ENCODE results near the gene SPOCK1. TPM values are rescaled to one million over a fixed set of nuclear protein-coding genes. Genes with fewer than 3 reads are reported as not detected.

Gene SPOCK1
- total and polyA plus RNA-seq, 9 of the 15 experiments (the other 6 are each of a cell fraction or from before 2014, with no cell fraction given), result 0.01 to 0.35 (median 0.04) TPM; not detected in 6

DNA sequence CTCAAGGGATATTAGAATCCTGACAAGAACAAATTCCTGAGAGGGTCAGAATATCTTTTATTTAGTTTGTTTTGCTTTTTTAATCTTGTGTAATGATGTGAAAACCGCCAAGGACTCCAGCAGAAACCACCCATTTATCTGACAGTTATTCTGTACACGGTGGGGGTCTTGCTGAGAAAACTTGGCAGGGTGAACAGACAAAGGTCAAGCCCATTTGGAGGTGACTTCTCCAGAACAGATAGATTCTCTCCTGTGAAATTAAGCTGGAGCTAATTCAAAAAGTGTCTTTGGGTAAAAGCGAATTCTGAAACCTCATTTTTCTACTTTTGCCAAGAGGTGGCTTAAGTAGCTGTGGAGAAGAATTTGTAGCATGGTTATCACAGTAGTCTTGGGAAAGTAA is 484.4 kb downstream of the SPOCK1 start:
- no peaks in the 10 kb centered on the region for H3K4me1 ChIP-seq (replicated peaks in 1 of 2; ENCODE audit: control insufficient read depth in 2 of 2, insufficient read depth in 2 of 2, low read length in 2 of 2)
- ATAC-seq, result no peak
- WGBS (ENCODE audit: insufficient coverage, low coverage, missing lambda C conversion rate), result 2% methylated on average over 3 of the region's 3 CpGs
- intact Hi-C loops (cut with micrococcal nuclease), result no loop called here
- no peaks in the 10 kb centered on the region for H4K20me1 ChIP-seq (replicated peaks; ENCODE audit: control insufficient read depth, insufficient read depth, low read length)
- no peak overlapping the region for H3K27ac ChIP-seq (ENCODE audit: extremely low read depth, low read depth, low read length)
- no peaks in the 10 kb centered on the region for H3K79me2 ChIP-seq (ENCODE audit: control insufficient read depth, insufficient read depth, low read length)
- DNase-seq (ENCODE audit: extremely low read depth in 1 of 4, low spot score in 3 of 4), result no peak
- no TSS peak for BruUV-seq (replicated peaks)
- ChIA-PET POLR2A (no interaction called here), CTCF (ENCODE audit: low intra/inter-chr PET ratio) (no interaction called here)
- no peaks in the 10 kb centered on the region for H3K9me3 ChIP-seq (replicated peaks; ENCODE audit: control insufficient read depth, insufficient read depth, low read depth, low read length)
- H3K27me3 ChIP-seq (ENCODE audit: control insufficient read depth in 2 of 2, insufficient read depth in 2 of 2, low read length in 2 of 2), result no peaks in the 10 kb centered on the region; a peak in 1 of 5 replicates
- no peak overlapping the region for H3K4me2 ChIP-seq (ENCODE audit: insufficient read depth, low read length)
- no peak for FAIRE-seq
- H3K9me1 ChIP-seq (ENCODE audit: control insufficient read depth, insufficient read depth, low read length), result no peaks in the 10 kb centered on the region
- in situ Hi-C loops (cut with MboI), result no loop called here
- H2AFZ ChIP-seq (ENCODE audit: low read depth, low read length), result no peak overlapping the region
- no peaks in the 10 kb centered on the region for H3K36me3 ChIP-seq (ENCODE audit: control insufficient read depth, insufficient read depth, low read length)
- no peak overlapping the region for H3K9ac ChIP-seq (ENCODE audit: insufficient read depth in 1 of 2, low read depth in 2 of 2, low read length in 2 of 2)
- H3K4me3 ChIP-seq, result no peak overlapping the region
- TF ChIP-seq, protein P1, sequence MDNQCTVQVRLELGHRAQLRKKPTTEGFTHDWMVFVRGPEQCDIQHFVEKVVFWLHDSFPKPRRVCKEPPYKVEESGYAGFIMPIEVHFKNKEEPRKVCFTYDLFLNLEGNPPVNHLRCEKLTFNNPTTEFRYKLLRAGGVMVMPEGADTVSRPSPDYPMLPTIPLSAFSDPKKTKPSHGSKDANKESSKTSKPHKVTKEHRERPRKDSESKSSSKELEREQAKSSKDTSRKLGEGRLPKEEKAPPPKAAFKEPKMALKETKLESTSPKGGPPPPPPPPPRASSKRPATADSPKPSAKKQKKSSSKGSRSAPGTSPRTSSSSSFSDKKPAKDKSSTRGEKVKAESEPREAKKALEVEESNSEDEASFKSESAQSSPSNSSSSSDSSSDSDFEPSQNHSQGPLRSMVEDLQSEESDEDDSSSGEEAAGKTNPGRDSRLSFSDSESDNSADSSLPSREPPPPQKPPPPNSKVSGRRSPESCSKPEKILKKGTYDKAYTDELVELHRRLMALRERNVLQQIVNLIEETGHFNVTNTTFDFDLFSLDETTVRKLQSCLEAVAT (IDR thresholded peaks at IDR 0.05), result no peak
- no peak for TF ChIP-seq ZNF277 (CRISPR knock-in tag; IDR thresholded peaks at IDR 0.05; ENCODE audit: borderline replicate concordance)
- no peak for TF ChIP-seq ELF1 (tag; IDR thresholded peaks at IDR 0.05)
- no peak for TF ChIP-seq SRSF3 (IDR thresholded peaks at IDR 0.05; ENCODE audit: insufficient read depth, low read length)
- TF ChIP-seq ZNF449 (CRISPR knock-in tag; IDR thresholded peaks at IDR 0.05), result no peak
- TF ChIP-seq U2AF2 (optimal IDR thresholded peaks at IDR 0.05; ENCODE audit: low read depth, low read length), result no peak
- TF ChIP-seq ZNF23 (CRISPR knock-in tag; IDR thresholded peaks at IDR 0.05), result no peak
- TF ChIP-seq CSDE1 (IDR thresholded peaks at IDR 0.05), result no peak
- TF ChIP-seq ZNF696 (CRISPR knock-in tag; conservative IDR thresholded peaks at IDR 0.05), result no peak
- TF ChIP-seq FUS (optimal IDR thresholded peaks at IDR 0.05; ENCODE audit: low read depth, low read length), result no peak
- TF ChIP-seq FOSL1 (tag; conservative IDR thresholded peaks at IDR 0.05), result no peak
- TF ChIP-seq KLF10 (CRISPR knock-in tag; IDR thresholded peaks at IDR 0.05), result no peak
- TF ChIP-seq GTF2B (IDR thresholded peaks at IDR 0.05; ENCODE audit: extremely low read depth, insufficient read length), result no peak
- TF ChIP-seq ZNF133 (CRISPR knock-in tag; IDR thresholded peaks at IDR 0.05), result no peak
- no peak for TF ChIP-seq GTF2E2 (tag; IDR thresholded peaks at IDR 0.05)
- no peak for TF ChIP-seq IRF2 (CRISPR knock-in tag; IDR thresholded peaks at IDR 0.05)
